GM13977 (cell line): ENCODE data around the gene THAP2.

Experiments
- DNase-seq: peaks from one replicate; pipeline ENCODE4 v3.0.0; 2012; ENCODE audit warnings: low spot score
- in situ Hi-C: fragments of 300-500 bp; cut with MboI; formaldehyde crosslinking; loops from one replicate; pipeline ENCODE4 v1.12.0; 2022; ENCODE audit warnings: low sequenced_read_pairs, low pct_unique_long_range_greater_than_20kb, mixed read lengths, inconsistent platforms; ENCODE audit not compliant: unreplicated experiment
- TF ChIP-seq, protein P1 (sequence below): IDR thresholded peaks from 2 replicates; pipeline ENCODE4 v1.5.1; 2012; ENCODE audit warnings: mild to moderate bottlenecking, control low read depth; ENCODE audit not compliant: insufficient read depth; ENCODE audit errors: extremely low read depth, missing control alignments

THAP2 gene

GRCh38 chr12:71666259-71666658, 2.2 kb downstream of the THAP2 start:
- in situ Hi-C loops, result no loop called here
- TF ChIP-seq, protein P1, sequence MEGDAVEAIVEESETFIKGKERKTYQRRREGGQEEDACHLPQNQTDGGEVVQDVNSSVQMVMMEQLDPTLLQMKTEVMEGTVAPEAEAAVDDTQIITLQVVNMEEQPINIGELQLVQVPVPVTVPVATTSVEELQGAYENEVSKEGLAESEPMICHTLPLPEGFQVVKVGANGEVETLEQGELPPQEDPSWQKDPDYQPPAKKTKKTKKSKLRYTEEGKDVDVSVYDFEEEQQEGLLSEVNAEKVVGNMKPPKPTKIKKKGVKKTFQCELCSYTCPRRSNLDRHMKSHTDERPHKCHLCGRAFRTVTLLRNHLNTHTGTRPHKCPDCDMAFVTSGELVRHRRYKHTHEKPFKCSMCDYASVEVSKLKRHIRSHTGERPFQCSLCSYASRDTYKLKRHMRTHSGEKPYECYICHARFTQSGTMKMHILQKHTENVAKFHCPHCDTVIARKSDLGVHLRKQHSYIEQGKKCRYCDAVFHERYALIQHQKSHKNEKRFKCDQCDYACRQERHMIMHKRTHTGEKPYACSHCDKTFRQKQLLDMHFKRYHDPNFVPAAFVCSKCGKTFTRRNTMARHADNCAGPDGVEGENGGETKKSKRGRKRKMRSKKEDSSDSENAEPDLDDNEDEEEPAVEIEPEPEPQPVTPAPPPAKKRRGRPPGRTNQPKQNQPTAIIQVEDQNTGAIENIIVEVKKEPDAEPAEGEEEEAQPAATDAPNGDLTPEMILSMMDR, result no peak
- no peak for DNase-seq

DNA sequence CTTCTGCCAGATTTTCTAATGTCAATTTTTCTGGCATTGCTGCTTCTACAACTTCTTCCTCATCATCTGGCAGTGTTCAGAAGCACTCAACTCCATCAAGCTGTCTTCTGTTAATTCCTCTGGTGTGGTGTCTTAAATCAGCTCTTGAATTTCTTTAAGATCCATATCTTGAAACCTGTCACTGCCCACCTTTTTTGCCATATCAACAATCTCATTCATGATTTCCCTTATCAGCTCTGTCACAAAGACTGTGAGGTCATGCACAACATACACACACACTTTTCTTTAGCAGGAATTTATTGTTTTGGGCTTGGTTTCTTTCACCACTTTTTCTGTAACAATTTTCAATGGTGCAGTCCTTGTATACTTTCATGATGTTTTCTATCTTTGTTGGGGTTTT, 7.2 kb downstream of the THAP2 start:
- no peak for DNase-seq
- TF ChIP-seq, protein P1, result no peak
- in situ Hi-C loops, result no loop called here

- in situ Hi-C loops, result no loop called here
- TF ChIP-seq, protein P1, result no peak
- DNase-seq, result no peak
Observed at GRCh38 chr12:71671816-71672215, 7.7 kb downstream of the THAP2 start.

- DNase-seq, result no peak
- in situ Hi-C loops, result no loop called here
- TF ChIP-seq, protein P1, result no peak
Observed at GRCh38 chr12:71682466-71682865, 18.4 kb downstream of the THAP2 start.

DNA sequence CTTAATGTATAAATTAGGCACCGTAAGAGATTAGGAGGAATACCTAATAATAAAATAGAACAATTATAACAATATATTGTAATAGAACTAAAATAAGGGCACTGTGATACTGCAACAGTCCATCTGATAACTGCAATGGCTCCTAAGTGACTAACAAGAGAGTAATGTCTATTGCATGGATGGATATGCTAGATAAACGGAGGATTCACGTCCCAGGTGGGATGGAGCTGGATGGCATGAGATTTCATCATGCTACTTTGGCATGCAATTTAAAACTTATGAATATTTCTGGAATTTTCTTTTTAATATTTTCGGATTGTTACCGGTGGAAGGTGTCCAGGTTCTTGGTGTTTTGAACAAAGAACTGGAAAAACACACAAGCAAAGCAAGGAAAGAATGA, 19.5 kb downstream of the THAP2 start:
- TF ChIP-seq, protein P1, result no peak
- DNase-seq, result no peak
- in situ Hi-C loops, result no loop called here

GRCh38 chr12:71684081-71684480, 20.0 kb downstream of the THAP2 start:
- in situ Hi-C loops, result no loop called here
- no peak for DNase-seq
- TF ChIP-seq, protein P1, result no peak

DNA sequence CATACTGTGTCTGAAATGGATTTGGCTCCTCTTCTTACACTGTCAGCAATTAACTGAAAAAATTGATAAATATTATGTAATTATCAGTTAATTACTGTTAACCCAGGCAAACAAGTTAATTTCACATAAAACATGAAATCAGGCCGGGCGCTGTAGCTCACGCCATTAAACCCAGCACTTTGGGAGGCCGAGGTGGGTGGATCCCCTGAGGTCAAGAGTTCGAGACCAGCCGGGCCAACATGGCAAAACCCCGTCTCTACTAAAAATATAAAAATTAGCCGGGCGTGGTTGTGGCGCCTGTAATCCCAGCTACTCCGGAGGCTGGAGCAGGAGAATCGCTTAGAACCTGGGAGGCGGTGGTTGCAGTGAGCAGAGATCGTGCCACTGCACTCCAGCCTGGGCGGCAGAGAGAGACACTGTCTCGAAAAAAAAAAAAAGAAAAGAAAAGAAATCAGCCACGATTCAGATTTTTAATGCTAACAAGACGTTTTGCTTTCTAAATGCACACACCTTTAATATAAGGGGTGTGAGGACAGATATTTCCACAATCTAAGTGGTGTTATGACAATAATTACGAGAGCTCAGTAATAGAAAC, 21.3 kb downstream of the THAP2 start:
- no peak for DNase-seq
- TF ChIP-seq, protein P1, result no peak
- in situ Hi-C loops, result no loop called here
